Endodermal cell (in vitro differentiated cells): ENCODE measurements around the gene TMEM138. TPM values are rescaled to one million over a fixed set of nuclear protein-coding genes. Genes with fewer than 3 reads are reported as not detected.
A peak's percentile ranks its signal among the peaks of the same experiment; 100 is the strongest.

Experiments used
- DNase-seq: peaks from one replicate; pipeline ENCODE4 v3.0.0-alpha.2; 2017
- H3K27ac ChIP-seq: 2 replicates; pipeline ENCODE4 v1.5.1; 2013; ENCODE audit warnings: mild to moderate bottlenecking, low read depth, low read length, moderate library complexity
- H3K27me3 ChIP-seq: 2 replicates; pipeline ENCODE4 v1.6.1; 2013; ENCODE audit warnings: mild to moderate bottlenecking, low read length, moderate library complexity; ENCODE audit not compliant: insufficient read depth, control insufficient read depth, poor library complexity, severe bottlenecking
- H3K36me3 ChIP-seq: 2 replicates; pipeline ENCODE4 v1.7.0; 2013; ENCODE audit warnings: mild to moderate bottlenecking, low read length, moderate library complexity; ENCODE audit not compliant: control insufficient read depth, insufficient read depth
- H3K4me1 ChIP-seq: one replicate; pipeline ENCODE4 v1.7.0; 2013; ENCODE audit warnings: low read length; ENCODE audit not compliant: control insufficient read depth, insufficient read depth
- H3K4me3 ChIP-seq: 2 replicates; pipeline ENCODE4 v1.5.1; 2013; ENCODE audit warnings: mild to moderate bottlenecking, low read length, moderate library complexity
- H3K9ac ChIP-seq: 2 replicates; pipeline ENCODE4 v1.6.1; 2013; ENCODE audit warnings: mild to moderate bottlenecking, low read length, moderate library complexity; ENCODE audit not compliant: poor library complexity, severe bottlenecking; ENCODE audit errors: extremely low read depth
- H3K9me3 ChIP-seq: 2 replicates; pipeline ENCODE4 v1.6.1; 2013; ENCODE audit warnings: mild to moderate bottlenecking, low read length, moderate library complexity; ENCODE audit not compliant: control insufficient read depth
- H3K27ac Mint-ChIP-seq: 2 replicates; pipeline ENCODE4 v1.8.0; 2020; ENCODE audit warnings: mixed read lengths
- H3K27me3 Mint-ChIP-seq: 2 replicates; pipeline ENCODE4 v1.8.0; 2021; ENCODE audit warnings: mild to moderate bottlenecking, mixed read lengths; ENCODE audit not compliant: insufficient read depth
- H3K36me3 Mint-ChIP-seq: 2 replicates; pipeline ENCODE4 v1.8.0; 2020; ENCODE audit warnings: low read depth, mixed read lengths
- H3K4me1 Mint-ChIP-seq: 2 replicates; pipeline ENCODE4 v1.8.0; 2020; ENCODE audit warnings: mixed read lengths
- H3K4me3 Mint-ChIP-seq: 2 replicates; pipeline ENCODE4 v1.8.0; 2020; ENCODE audit warnings: mild to moderate bottlenecking, moderate library complexity, mixed read lengths
- H3K9me3 Mint-ChIP-seq: 2 replicates; pipeline ENCODE4 v1.8.0; 2020; ENCODE audit warnings: mild to moderate bottlenecking, mixed read lengths
- WGBS, 2 experiments: methylation state at CpG; one replicate each; pipeline versions ENCODE4 v1.1.5 to v1.1.7; 2013; ENCODE audit warnings: missing lambda C conversion rate in 2 of 2, mixed read lengths in 1 of 2; ENCODE audit not compliant: insufficient coverage in 1 of 2, insufficient read length in 1 of 2; 5-methylcytosine and 5-hydroxymethylcytosine counted together
- long read RNA-seq, 4 experiments: library from polyadenylated mRNA in 2 of 4; library from RNA in 1 of 4; library from capped mRNA in 1 of 4; stranded (forward) in 3 of 4; unstranded in 1 of 4; transcript quantifications; one replicate each; pipeline ENCODE4 v2.0.0, GENCODE V29; 2020 to 2021; ENCODE audit warnings: inconsistent platforms in 1 of 4
- polyA plus RNA-seq, 2 experiments: library from polyadenylated mRNA; stranded (reverse); fragments of 50-300 nt; gene quantifications; one replicate each; pipeline ENCODE4 v1.2.3, GENCODE V29; 2013
- total RNA-seq, 2 donors: library from RNA; stranded (reverse); fragmentation: NEBNext Ultra II Directional in 1 of 2; extraction: Animal tissue kit (Norgen Biotek cat#: 25700) in 1 of 2; gene quantifications; 2 replicates in 1 of 2; 3 replicates in 1 of 2; pipeline ENCODE4 v1.2.1, GENCODE V29; 2021
- TF ChIP-seq, protein P1 (sequence below): fragments of 200-600 bp; sonication (generic); conservative IDR thresholded peaks from 2 replicates; pipeline ENCODE4 v1.5.0; 2021; ENCODE audit warnings: antibody characterized with exemption, mild to moderate bottlenecking

TMEM138 gene
- 10 to 100 TPM; 26.5 to 29.3 TPM for total RNA-seq
- 48.2 TPM for polyA plus RNA-seq (2013, experiment 1 of 2)
- polyA plus RNA-seq (2013, experiment 2 of 2), result 44.3 TPM
- long read RNA-seq, experiment 1, partial matches to known transcripts, result 0 of 7 reads
- long read RNA-seq, experiment 1, other reads (novel, unspliced or antisense), result 3 of 7 reads
- long read RNA-seq, experiment 2, transcript TMEM138-201 (5 exons, 1,848 nt), result major isoform, 7 of 17 reads
- long read RNA-seq, experiment 2, partial matches to known transcripts, result 0 of 17 reads
- long read RNA-seq, experiment 2, other reads (novel, unspliced or antisense), result 6 of 17 reads
- long read RNA-seq, experiment 3, transcript TMEM138-201 (5 exons, 1,848 nt), result major isoform, 14 of 33 reads
- long read RNA-seq, experiment 3, transcript TMEM138-205 (4 exons, 1,134 nt), result minor isoform, 7 of 33 reads
- long read RNA-seq, experiment 3, partial matches to known transcripts, result 1 of 33 reads
- long read RNA-seq, experiment 3, other reads (novel, unspliced or antisense), result 8 of 33 reads
- long read RNA-seq, experiment 4, transcript TMEM138-201 (5 exons, 1,848 nt), result major isoform, 11 of 24 reads
- long read RNA-seq, experiment 4, partial matches to known transcripts, result 0 of 24 reads
- long read RNA-seq, experiment 4, other reads (novel, unspliced or antisense), result 11 of 24 reads

DNA sequence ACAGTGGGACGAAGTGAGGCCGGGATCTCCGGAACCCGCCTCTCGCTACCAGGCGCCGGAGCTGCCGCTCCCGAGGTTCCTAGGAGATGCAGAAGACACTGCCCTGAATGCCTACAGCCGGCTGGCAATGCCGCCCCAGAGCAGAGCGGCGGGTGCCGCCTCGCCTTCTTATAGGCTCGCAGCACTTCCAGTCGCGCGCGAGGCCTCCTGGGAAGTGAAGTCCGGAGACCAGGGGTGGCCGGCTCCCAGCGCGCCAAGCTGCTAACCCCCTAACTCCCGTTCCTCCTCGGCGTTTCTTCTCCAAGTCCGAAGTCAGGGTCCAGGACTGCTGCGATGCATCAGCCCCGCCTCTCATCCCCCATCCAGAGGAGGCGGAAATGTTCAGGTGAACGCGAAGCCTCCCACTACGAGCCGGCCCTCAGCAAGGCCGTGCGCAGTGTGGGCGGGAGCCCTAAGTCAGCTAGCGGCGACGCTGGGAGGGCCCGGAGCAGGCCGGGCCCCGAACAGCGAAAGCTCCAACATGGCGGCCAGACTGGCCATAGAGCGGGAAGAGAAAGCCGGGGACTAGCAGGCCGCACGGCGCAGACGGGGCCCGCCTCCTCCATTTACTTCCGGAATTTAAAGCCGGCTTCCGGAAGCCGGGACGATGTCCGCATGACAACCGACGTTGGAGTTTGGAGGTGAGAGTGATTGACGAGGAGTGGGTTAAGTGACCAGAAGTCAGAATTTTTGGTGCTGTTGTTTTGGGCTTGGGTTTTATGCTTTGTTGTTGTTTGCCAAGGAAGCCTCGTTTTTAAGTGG, at the start of gene TMEM138, which contains the start of gene CYB561A3:
Gene TMEM138 (plus strand): TSS at position 634 of the 801 bp plus-strand sequence. CDS start 2,017 bp downstream, outside the sequence.
Gene CYB561A3 (minus strand): TSS at position 142 of the 801 bp plus-strand sequence. CDS start 5,169 bp downstream, outside the sequence.
- Histone ChIP-seq H3K4me1 (no peaks in the 10 kb centered on the region), H3K27ac (peak within 1 kb of the TSS; percentile 100), H3K9me3 (no peaks in the 10 kb centered on the region), H3K9ac (peak within 1 kb of the TSS; percentile 99), H3K4me3 (peak within 1 kb of the TSS; percentile 98), H3K27me3 (no peaks in the 10 kb centered on the region), H3K36me3 (peaks cover 34% of the 10 kb centered on the region)
- H3K36me3 Mint-ChIP-seq, result peaks cover 29% of the 10 kb centered on the region
- H3K4me3 Mint-ChIP-seq, result peak within 1 kb of the TSS; percentile 81
- peak; percentile 96 for DNase-seq
- H3K4me1 Mint-ChIP-seq, result peaks cover 6% of the 10 kb centered on the region
- WGBS, 2 experiments, result 0 to 1% methylated on average over 25 to 63 of the region's 63 CpGs
- no peaks in the 10 kb centered on the region for H3K27me3 Mint-ChIP-seq
- TF ChIP-seq, protein P1, sequence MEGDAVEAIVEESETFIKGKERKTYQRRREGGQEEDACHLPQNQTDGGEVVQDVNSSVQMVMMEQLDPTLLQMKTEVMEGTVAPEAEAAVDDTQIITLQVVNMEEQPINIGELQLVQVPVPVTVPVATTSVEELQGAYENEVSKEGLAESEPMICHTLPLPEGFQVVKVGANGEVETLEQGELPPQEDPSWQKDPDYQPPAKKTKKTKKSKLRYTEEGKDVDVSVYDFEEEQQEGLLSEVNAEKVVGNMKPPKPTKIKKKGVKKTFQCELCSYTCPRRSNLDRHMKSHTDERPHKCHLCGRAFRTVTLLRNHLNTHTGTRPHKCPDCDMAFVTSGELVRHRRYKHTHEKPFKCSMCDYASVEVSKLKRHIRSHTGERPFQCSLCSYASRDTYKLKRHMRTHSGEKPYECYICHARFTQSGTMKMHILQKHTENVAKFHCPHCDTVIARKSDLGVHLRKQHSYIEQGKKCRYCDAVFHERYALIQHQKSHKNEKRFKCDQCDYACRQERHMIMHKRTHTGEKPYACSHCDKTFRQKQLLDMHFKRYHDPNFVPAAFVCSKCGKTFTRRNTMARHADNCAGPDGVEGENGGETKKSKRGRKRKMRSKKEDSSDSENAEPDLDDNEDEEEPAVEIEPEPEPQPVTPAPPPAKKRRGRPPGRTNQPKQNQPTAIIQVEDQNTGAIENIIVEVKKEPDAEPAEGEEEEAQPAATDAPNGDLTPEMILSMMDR, result no peak
- peak within 1 kb of the TSS; percentile 96 for H3K27ac Mint-ChIP-seq
- no peaks in the 10 kb centered on the region for H3K9me3 Mint-ChIP-seq

DNA sequence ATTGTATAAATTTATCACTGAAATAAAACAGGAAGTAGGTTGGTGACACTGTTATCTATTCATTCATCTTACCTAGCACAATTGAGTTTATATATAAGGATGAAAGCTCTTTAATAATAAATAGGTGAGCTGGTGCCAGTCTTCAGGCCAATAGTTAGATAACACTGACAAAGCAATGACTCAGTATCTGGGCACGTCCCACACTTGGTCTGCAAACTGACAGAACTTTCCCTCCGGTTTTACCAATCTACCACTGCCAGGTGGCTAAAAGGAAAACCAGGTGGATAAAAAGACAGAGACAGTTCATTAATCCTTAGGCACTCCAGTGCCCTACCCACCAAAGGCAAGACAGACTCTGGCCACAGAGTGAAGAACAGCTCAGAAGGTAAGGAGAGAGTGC, 46.9 kb upstream of the TMEM138 start:
- Histone ChIP-seq H3K36me3 (peaks cover 88% of the 10 kb centered on the region), H3K9ac (no peak overlapping the region), H3K4me3 (no peak overlapping the region), H3K9me3 (no peaks in the 10 kb centered on the region), H3K4me1 (no peaks in the 10 kb centered on the region), H3K27me3 (no peaks in the 10 kb centered on the region), H3K27ac (no peak overlapping the region)
- Mint-ChIP-seq H3K9me3 (no peaks in the 10 kb centered on the region), H3K36me3 (peaks cover 71% of the 10 kb centered on the region), H3K27ac (no peak overlapping the region), H3K4me3 (no peak overlapping the region), H3K27me3 (no peaks in the 10 kb centered on the region), H3K4me1 (no peaks in the 10 kb centered on the region)
- DNase-seq, result no peak
- TF ChIP-seq, protein P1, result no peak
- 92 to 97% methylated on average over 2 of the region's 2 CpGs for WGBS, 2 experiments
